GM10847 (cell line): ENCODE data around the gene CCL14.

Experiments
- POLR2A ChIP-seq: IDR thresholded peaks from 2 replicates; pipeline ENCODE4 v1.6.1; 2011; ENCODE audit not compliant: insufficient read length; ENCODE audit errors: extremely low read depth

The CCL14 gene

DNA sequence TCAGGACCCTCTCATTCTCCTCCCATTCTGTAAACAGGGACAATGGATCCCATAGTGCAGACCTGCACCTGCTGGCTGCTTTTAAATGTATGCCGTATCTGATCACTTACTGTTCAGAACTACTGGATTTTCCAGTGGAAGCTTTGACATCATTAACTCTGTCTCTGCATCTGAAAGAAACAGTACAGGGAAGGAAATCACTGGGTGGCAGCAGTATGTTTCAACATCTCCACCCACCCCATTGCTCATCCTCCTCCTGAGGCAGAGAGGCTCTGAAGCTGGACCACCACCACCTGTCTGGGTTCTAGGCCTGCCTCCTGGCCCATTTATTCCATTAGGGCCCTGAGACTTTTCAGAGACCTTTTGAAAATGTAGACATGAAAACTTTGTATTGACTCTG, 12.2 kb upstream of the CCL14 start:
- TF ChIP-seq POLR2A = no peak

DNA sequence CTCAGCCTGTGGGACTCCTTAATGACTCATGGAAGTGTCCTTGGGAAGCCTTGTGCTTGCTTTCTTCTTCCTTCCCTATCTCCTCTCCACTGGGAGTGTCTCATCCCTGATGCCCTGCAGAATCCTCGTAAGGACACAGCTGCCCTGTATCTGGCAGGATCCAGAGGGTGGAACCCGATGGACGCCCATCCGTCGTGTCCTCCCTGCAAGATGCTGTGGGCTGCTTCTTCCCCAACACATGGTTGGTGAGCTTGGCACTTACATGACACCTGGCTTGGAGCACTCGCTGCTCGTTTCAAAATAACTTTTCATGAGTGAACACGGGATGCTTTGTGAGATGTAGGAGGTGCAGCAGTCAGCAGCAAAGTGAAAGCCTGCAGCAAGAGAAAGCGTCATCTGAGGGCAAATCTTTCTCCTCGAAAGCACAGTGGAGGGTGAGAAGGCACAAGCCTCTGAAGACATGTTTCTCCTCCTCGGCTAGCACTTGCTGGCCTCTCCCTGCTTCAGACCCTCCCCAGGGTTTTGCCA, 11.6 kb upstream of the CCL14 start:
- no peak for TF ChIP-seq POLR2A

DNA sequence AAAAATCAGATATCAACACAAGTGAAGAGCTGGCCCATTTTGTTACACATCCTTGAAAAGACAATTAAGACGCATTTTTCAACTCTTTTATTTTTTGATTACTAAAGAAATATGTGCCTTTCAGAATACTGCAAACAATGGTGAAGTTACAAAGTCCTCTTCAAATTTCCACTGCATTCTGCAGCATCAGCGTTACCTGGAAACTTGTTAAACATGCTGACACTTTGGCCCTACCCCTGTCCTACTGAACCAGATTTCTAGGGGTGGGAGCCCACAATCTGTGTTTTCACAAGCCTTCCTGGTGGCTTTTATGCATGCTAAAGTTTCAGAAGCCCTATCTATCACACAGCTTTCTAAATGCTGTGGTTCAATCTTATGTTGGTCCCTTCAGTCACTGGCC, 4.5 kb upstream of the CCL14 start:
- TF ChIP-seq POLR2A = no peak

DNA sequence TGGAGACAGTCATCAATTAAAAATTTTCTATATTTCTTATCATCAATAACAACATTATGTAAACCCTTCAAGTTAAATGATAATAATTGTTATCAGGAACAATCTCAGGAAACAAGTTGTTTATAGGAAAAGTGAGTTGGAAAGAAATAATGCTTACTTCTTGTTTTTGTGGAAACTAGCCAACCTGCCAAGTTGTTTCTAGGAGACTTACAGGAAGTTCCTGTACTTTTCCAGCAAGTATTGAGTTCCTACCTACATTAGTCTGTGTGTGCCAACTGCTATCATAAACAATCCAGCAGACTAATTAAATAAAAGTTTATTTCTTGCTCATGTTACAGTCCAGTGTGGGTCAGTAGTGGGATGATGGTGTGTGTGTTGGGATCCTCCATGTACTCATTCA, 1.6 kb upstream of the CCL14 start:
- no peak for TF ChIP-seq POLR2A

DNA sequence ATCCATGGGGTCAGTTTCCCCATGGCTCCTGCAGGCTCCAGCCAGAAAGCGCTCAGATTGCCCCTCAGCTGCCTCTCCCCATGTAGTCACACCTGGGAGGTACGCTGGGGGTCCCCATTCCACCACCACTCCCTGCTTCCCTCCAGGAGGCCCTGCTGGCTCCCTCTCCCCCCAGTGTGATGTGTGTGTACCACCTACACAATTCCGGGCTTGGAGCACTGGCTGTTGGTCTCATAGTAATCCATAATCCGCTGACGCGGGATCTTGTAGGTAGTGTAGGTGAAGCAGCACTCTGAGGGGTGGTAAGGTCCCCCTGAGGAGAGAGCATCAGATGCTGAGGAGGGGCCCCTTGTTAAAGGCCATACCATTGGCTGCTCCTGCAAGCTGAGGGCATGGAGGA, 2.4 kb downstream of the CCL14 start:
- TF ChIP-seq POLR2A = no peak

DNA sequence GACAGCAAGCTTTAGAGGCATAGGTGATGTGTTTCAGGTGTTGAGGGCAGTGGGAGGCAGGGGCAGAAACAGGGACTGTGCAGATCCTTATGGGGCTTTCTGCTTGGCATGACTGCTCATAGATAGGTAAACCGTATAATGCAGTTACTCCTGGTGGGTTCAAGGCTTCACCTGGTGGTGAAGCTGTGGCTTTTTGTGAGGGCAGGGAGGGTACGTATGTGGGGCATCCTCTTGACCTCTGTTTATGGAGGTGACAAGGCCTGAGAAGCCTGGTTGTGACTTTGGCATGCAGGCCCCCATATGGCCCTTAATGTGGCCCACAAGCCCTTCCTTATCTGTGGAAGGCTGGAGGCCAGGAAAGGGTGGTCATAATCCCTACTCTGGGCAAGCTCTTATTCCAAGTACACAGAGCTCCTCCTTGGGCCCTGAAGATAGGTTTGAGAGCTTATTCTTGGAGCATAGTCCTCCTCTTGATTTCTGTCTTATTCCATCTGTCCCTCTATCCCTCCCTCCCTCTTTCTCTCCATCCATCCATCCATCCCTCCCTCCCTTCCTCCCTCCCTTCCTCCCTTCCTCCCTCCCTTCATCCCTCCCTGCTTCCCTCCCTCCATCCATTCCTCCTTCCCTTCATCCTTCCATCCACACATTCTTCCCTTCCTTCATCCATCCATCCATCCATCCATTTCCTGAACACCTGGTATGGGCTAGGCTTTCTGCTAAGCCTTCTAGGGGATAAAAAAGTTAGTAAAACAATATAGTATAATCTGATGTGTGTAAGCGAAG, 3.9 kb downstream of the CCL14 start:
- no peak for TF ChIP-seq POLR2A

DNA sequence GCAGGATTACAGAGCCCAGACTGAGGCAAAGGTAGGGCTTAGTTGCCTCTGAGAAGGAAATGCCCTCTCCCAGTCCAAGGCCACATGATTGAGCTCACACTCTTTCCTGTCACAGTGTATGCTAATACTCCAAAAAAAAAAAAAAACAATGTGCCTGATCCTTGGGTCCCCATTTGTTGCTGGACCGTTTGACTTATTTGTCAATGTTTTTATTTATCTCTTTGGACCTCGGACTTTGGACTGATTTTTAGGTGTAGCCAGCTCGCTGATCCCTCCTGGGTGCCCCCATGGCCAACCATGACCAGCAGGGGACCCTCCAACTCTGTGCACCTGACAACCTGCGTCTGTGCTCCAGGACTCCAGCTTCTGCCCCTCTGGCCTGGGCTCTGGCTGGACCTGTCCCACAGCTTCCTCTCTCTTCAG, 4.6 kb downstream of the CCL14 start:
- no peak for TF ChIP-seq POLR2A

DNA sequence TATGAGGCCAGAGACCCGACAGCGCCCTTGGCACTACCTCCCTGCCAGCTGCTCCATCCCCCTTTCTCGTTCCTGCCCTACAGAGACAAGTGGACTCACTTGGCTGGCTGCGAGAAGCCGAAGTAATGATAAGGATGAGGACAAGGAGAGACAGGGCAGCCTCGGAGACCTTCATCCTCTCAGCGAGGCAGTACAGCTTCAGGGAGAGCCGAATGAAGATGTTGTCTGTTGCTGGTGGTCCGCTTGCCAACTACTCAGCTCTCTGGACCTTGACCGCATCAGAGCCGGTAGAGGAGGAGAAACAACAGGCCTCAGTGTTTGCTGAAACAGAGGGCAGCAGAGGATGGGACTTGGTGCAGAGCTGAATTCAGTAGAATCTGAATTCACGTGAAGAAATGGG, 5.3 kb downstream of the CCL14 start, which contains the start of gene CCL16:
CCL16 (minus strand) TSS at position 252 of the 400 bp plus-strand sequence; CDS start at position 175, 77 bp downstream.
- TF ChIP-seq POLR2A = no peak

DNA sequence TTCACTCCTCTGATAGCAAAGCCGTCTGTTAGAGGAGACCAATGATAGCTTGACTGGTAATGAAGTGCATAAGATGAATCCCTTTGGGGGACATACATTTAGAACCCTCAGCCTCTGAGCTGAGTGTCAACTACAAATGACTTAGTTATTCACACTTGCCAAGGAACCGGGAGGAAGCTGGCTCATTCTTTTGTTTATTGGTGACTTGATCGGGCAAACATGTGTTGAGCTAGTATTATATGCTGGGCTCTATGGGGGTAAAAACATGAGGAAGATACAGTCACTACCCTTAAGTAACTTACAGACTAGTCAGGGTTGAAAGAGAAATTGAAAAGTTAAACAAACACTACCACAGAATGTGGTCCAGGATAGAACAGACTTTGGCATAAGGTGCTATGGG, 8.2 kb downstream of the CCL14 start:
- TF ChIP-seq POLR2A = no peak

DNA sequence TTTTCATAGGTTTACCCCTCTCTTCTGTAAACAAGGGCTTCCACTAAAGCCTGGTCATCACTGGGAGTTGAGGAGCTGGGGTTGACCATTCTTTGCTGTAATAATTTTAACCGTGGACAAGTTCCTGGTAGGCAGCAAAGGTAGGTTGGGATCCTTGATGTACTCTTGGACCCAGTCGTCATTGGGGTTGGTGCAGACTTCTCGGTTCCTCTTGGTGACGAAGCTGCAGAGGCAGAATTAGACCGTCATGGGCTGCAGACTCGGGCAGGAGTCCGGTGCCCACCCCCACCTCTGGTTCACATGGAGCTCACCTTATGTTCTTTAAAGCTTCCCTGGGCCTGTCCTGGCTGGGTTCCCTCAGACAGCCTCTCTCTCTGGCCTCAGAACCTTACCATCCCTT, 9.0 kb downstream of the CCL14 start:
- TF ChIP-seq POLR2A = no peak

DNA sequence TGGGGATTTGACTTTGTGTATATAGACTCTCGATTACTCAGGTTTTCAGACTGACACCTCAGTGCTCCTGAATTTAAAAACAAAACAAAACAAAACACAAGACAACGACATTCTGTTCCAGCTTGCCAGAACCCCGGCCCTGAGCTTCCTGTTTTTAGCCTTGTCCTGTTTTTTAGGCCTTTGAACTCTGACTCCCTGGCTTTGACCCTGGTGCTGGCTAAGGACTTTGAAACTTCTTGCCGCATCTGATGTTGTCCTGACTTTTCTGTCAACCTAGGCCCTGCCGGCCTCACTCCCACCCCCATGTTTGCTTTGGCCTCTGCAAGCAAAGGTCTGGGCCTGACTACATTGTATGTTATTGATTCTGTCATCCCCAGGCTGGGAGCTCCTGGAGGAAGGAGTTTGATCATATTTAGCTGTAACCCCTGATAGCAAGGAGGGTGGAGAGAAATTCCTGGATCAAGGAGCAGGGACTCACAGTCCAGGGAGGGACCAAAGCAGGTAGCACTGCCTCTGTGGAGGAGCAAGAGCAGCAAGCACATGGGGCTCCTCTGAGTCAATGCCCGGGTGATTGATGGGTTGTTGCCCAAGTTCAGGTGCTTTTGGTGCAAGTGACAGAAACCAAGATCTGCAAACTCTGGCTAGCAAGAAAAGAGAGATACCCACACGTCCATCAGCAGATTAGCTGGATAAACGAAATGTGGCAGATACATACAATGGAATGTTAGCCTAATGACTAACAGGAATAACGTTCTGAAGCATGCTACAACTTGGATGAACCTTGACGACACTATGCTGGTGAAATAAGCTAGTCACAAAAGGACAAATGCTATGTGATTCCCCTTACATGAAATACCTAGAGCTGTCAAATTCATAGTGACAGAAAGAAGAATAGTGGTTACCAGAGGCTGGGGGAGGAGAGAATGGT, 12.9 kb downstream of the CCL14 start:
- no peak for TF ChIP-seq POLR2A

DNA sequence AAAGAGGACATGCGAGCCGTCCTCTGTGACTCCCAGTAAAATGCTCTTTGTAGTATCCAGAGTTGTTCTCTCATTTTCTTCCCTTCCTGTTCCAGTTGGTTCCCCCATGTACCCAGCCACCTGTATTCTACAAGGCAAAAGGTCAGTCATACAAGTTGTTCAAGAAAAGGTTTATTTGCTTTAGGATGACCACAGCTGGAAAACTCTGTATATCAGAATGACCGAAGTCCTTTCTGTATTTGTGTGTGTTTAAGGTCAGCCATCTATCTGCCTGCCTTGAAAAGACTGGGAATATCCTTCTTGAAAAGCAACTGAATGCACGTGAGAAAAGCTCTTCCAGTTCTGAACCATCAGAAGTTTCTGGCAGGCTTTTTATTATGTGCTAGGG, 13.6 kb downstream of the CCL14 start:
- no peak for TF ChIP-seq POLR2A

DNA sequence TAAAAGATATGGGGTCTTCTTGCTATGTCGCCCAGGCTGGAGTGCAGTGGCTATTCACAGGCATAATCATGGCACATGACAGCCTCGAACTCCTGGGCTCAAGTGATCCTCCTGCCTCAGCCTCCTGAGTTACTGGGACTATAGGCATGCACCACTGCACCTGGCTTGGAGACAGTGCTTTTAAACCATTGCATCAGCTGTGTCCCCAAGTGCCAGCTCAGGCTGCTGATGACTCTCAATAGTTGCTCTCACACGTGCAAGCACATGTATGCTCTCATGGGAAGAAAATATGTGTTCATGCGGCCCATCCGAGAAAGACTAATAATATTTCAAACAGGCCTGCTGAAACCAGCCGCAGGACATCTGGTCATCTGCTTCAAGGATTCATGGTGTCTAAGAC, 14.0 kb downstream of the CCL14 start:
- TF ChIP-seq POLR2A = no peak

DNA sequence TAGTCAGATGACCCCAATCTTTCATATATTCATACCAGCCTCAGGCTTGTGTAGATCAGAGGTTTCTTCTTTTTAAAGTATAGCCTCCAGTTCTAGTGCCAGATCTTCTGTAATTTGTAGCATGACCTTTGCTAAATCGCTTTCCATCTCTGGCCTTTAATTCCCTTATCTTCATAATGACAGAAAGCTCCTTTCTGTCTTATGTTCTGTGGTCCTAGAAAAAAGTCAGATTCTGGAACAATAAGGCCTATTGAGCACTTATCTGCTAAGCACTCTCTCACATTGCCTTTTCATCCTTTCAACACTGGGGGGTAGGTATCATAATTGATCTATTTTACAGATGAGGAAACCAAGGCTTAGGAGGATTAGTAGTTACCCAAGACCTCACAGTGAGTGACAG, 14.5 kb downstream of the CCL14 start:
- TF ChIP-seq POLR2A = no peak

DNA sequence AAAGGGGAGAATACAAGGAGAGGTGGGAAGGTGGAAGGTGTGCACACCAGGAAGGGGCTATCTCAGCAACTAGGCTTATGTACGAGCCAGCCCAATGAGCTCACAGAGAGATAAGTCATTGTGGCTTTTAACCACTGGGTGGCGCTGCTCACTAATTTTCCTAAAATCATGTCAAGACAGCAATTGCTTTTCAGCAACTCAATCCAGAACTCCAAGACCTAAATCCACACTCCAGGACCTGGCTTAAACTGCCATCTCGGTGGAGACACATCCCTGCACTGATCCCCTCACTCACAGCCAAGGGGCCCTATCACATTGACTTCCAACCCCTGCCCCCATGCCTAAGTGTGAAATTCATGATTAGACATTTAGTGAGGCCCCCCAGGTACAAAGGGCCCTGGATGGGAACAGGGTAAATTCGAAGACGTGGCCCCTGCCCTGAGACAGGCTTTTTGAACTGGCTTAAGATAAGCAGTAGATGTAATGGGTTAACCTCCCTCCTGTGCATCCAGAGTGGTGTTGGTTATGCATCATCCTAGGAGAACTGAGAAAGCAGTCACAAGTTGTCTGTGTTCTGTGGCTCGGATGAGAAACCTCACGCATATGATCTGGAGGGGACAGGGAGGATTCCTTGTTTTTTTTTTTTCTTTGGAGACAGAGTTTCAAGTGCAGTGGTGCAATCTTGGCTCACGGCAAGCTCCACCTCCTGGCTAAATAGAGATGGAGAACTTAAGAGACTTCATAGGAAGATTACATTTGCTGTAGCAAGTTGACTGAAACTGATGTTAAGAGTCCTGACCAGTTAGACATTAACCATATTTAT, 16.8 kb downstream of the CCL14 start:
- no peak for TF ChIP-seq POLR2A
